Panc1 (cell line): Measurements from ENCODE around the gene MYCBPAP. TPM values are rescaled to one million over a fixed set of nuclear protein-coding genes. Genes with fewer than 3 reads are reported as not detected.

Experiments
- ATAC-seq: fragments of 200-7000 bp; cut with Tn5 transposase; 2 replicates; pipeline ENCODE4 v1.9.1; 2020; ENCODE audit warnings: mild to moderate bottlenecking, moderate library complexity
- BruUV-seq: library from RNA; stranded (reverse); fragments of 400-500 nt; replicated peaks from 2 replicates; lab custom pipeline; 2021; lab: Mats Ljungman, UMichigan
- CTCF ChIA-PET: fragments of 300-600 bp; sonication (Branson Sonifier 250); formaldehyde crosslinking; loops from one replicate; lab custom pipeline; 2022; ENCODE audit warnings: antibody characterized with exemption; lab: Charles Lee
- POLR2A ChIA-PET: fragments of 300-600 bp; sonication (Branson Sonifier 250); formaldehyde crosslinking; loops from one replicate; lab custom pipeline; 2022; ENCODE audit warnings: antibody characterized with exemption; lab: Charles Lee
- DNase-seq: peaks from one replicate; pipeline ENCODE4 v3.0.0-alpha.2; 2010; ENCODE audit warnings: low read depth, low spot score
- H3K27ac ChIP-seq: 2 replicates; pipeline ENCODE4 v1.5.1; 2011; ENCODE audit warnings: mild to moderate bottlenecking, low read length, inconsistent platforms
- H3K27me3 ChIP-seq: fragments of 200-500 bp; sonication (Bioruptor generic); 2 replicates; pipeline ENCODE4 v1.6.0; 2014; ENCODE audit warnings: low read length, inconsistent platforms; ENCODE audit not compliant: control insufficient read depth, insufficient read depth
- H3K36me3 ChIP-seq: fragments of 200-500 bp; sonication (Bioruptor generic); 2 replicates; pipeline ENCODE4 v1.5.1; 2014; ENCODE audit warnings: inconsistent platforms, mild to moderate bottlenecking, low read length, moderate library complexity; ENCODE audit not compliant: control insufficient read depth, insufficient read depth
- H3K4me1 ChIP-seq: 2 replicates; pipeline ENCODE4 v1.5.1; 2011; ENCODE audit warnings: inconsistent platforms, mild to moderate bottlenecking, low read length, moderate library complexity; ENCODE audit not compliant: control insufficient read depth, insufficient read depth
- H3K4me3 ChIP-seq, 2 experiments: 2 replicates each; pipeline ENCODE4 v1.5.1; 2011 to 2012; ENCODE audit warnings: low read depth in 2 of 2, low read length in 2 of 2, mild to moderate bottlenecking in 2 of 2, inconsistent platforms in 1 of 2, moderate library complexity in 1 of 2
- H3K9me3 ChIP-seq: fragments of 200-500 bp; sonication (Bioruptor generic); 2 replicates; pipeline ENCODE4 v1.5.1; 2014; ENCODE audit warnings: low read depth, mild to moderate bottlenecking, inconsistent platforms, low read length, moderate library complexity; ENCODE audit not compliant: control insufficient read depth, insufficient read depth
- POLR2AphosphoS5 ChIP-seq: IDR thresholded peaks from 2 replicates; pipeline ENCODE4 v1.6.1; 2012; ENCODE audit warnings: mild to moderate bottlenecking, low read depth, low read length, moderate library complexity
- REST ChIP-seq, 2 experiments: IDR thresholded peaks; 2 replicates each; pipeline ENCODE4 v1.6.1; 2011 to 2012; ENCODE audit warnings: low read depth in 2 of 2, control low read depth in 1 of 2, low read length in 1 of 2, mild to moderate bottlenecking in 1 of 2, moderate library complexity in 1 of 2; ENCODE audit not compliant: insufficient read depth in 1 of 2
- SIN3A ChIP-seq: IDR thresholded peaks from 2 replicates; pipeline ENCODE4 v1.6.1; 2012; ENCODE audit warnings: low read depth, mild to moderate bottlenecking, low read length, moderate library complexity, borderline replicate concordance; ENCODE audit not compliant: insufficient read depth
- TCF7L2 ChIP-seq: IDR thresholded peaks from 2 replicates; pipeline ENCODE4 v1.6.1; 2011; ENCODE audit warnings: mild to moderate bottlenecking, low read depth, low read length, inconsistent platforms
- in situ Hi-C: cut with HindIII; loops from 2 replicates; pipeline ENCODE4 v1.10.0; 2016; ENCODE audit warnings: low sequenced_read_pairs, low pct_unique_long_range_greater_than_20kb
- intact Hi-C: fragments of 100-400 bp; cut with micrococcal nuclease; formaldehyde crosslinking; loops from one replicate; pipeline ENCODE4 v1.10.0; 2022; ENCODE audit not compliant: unreplicated experiment
- total RNA-seq: library from RNA; stranded (reverse); gene quantifications from one replicate; pipeline ENCODE4 v1.2.1, GENCODE V29; 2021; ENCODE audit not compliant: unreplicated experiment
- TF ChIP-seq, protein P1 (sequence below): fragments of 450-650 bp; IDR thresholded peaks from 2 replicates; pipeline ENCODE4 v1.5.1; 2017; ENCODE audit warnings: mild to moderate bottlenecking

The MYCBPAP gene
- total RNA-seq, 1 experiment from 2014 or later = 2.2 TPM

DNA sequence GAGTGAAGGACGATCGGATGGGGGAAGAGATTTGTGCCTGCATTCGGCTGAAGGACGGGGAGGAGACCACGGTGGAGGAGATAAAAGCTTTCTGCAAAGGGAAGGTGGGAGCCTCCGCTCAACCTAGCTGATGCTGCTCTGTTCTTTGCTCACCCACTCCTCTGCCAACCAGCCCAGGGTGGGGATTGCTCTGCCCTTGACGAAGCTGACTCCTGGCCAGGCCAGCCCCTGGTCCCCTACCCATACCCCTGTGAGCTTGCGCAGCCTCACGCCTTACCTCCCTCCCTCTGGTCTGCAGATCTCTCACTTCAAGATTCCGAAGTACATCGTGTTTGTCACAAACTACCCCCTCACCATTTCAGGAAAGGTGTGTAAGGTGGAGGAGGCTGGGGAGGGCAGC is 34.3 kb upstream of the MYCBPAP start:
- Histone ChIP-seq H3K27me3 (no peaks in the 10 kb centered on the region), H3K4me1 (peaks cover 4% of the 10 kb centered on the region; the same call in 1 of the 2 replicates), H3K27ac (no peak overlapping the region), H3K36me3 (no peaks in the 10 kb centered on the region), H3K9me3 (no peaks in the 10 kb centered on the region), H3K4me3 (no peak overlapping the region)
- POLR2A ChIA-PET = no interaction called here
- in situ Hi-C loops = no loop called here
- CTCF ChIA-PET = interaction anchor here (0.6 to 0.7 kb wide), 2 partner anchors 70 to 76 kb away, joined by 3 read pairs; partner anchors contain the start of gene LRRC59
- ATAC-seq = no peak
- intact Hi-C loops = no loop called here
- BruUV-seq = TSS peak; percentile 66
- no peak for DNase-seq
- TF ChIP-seq, protein P1, sequence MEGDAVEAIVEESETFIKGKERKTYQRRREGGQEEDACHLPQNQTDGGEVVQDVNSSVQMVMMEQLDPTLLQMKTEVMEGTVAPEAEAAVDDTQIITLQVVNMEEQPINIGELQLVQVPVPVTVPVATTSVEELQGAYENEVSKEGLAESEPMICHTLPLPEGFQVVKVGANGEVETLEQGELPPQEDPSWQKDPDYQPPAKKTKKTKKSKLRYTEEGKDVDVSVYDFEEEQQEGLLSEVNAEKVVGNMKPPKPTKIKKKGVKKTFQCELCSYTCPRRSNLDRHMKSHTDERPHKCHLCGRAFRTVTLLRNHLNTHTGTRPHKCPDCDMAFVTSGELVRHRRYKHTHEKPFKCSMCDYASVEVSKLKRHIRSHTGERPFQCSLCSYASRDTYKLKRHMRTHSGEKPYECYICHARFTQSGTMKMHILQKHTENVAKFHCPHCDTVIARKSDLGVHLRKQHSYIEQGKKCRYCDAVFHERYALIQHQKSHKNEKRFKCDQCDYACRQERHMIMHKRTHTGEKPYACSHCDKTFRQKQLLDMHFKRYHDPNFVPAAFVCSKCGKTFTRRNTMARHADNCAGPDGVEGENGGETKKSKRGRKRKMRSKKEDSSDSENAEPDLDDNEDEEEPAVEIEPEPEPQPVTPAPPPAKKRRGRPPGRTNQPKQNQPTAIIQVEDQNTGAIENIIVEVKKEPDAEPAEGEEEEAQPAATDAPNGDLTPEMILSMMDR = no peak
- TF ChIP-seq TCF7L2 = no peak
- TF ChIP-seq SIN3A = no peak
- TF ChIP-seq POLR2AphosphoS5 = no peak
- no peak for TF ChIP-seq REST (IDR thresholded peaks at IDR 0.05; ENCODE audit: insufficient read depth in 1 of 2, low read depth in 2 of 2, low read length in 1 of 2)

- no peaks in the 10 kb centered on the region for H3K27me3 ChIP-seq
- no peak overlapping the region for H3K27ac ChIP-seq
- DNase-seq (no peak), ATAC-seq (no peak)
- intact Hi-C loops = no loop called here
- in situ Hi-C loops = no loop called here
- no TSS peak for BruUV-seq
- H3K4me3 ChIP-seq = no peak overlapping the region
- no peaks in the 10 kb centered on the region for H3K36me3 ChIP-seq
- no peaks in the 10 kb centered on the region for H3K9me3 ChIP-seq
- POLR2A ChIA-PET = interaction anchor here (0.6 kb wide), 1 partner anchor 84 kb away, joined by 3 read pairs; no protein-coding TSS in a partner anchor
- CTCF ChIA-PET = interaction anchor here (0.6 kb wide), 1 partner anchor 69 kb away, joined by 3 read pairs; no protein-coding TSS in a partner anchor
- H3K4me1 ChIP-seq = peaks cover 4% of the 10 kb centered on the region
- TF ChIP-seq, protein P1 = no peak
- TF ChIP-seq TCF7L2 = no peak
- TF ChIP-seq POLR2AphosphoS5 = no peak
- no peak for TF ChIP-seq SIN3A
- TF ChIP-seq REST (IDR thresholded peaks at IDR 0.05; ENCODE audit: insufficient read depth in 1 of 2, low read depth in 2 of 2, low read length in 1 of 2) = no peak
These were observed 33.7 kb upstream of the MYCBPAP start for GRCh38 chr17:50474523-50474922.
